ENCODE data around the gene PLXNA2.

The PLXNA2 gene

DNA sequence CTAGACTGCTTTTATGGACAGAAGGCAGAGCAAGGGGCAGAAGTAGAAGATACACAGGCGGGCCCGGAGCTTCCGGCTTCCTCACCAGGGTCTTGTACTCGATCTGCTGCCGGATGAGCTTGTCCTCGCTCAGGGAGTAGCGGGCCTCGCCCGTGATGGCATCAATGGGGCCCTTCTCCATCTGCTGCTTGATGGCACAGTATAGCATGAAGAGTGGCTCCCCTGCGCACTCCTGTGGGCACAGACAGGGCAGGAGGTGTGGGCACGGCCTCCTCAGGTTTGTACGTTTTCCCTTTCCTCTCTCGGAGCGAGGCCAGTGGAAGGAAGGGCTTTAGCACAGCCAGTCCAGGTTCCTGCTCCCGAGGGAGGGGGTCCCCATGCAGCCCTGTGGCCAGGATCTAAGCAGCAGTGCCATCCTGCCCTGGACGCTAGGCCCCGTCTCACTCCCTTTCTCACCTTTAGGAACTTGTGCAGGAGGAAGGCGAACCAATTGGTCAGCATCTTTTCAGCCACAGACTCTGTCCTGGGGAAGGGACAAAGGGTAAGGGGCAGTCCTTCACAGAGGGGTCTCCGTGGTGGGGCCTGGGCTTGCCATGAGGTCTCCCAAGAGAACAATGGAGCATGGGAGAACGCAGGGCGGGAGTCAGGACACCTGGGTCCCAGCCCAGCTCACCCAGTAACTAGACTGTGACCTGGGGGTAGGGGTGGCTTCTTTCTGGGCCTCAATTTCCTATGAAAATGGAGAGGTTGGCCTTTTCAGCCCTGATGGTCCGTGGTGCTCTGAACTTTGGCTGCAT lies 204.4 kb downstream of the PLXNA2 start:
- Histone ChIP-seq H3K36me3 (ENCODE audit: control insufficient read depth in 1 of 2, insufficient read depth in 2 of 2, low read length in 2 of 2) (peaks cover 49 to 78% of the 10 kb centered on the region in 2 donors), H3K9me3 (ENCODE audit: control insufficient read depth in 1 of 2, low read length in 2 of 2) (no peaks in the 10 kb centered on the region), H3K27me3 (ENCODE audit: low read depth, low read length) (no peaks in the 10 kb centered on the region), H3K4me1 (ENCODE audit: control insufficient read depth in 1 of 2, insufficient read depth in 2 of 2, low read length in 2 of 2) (peaks cover 0 to 5% of the 10 kb centered on the region in 2 donors), H3K4me3 (ENCODE audit: low read depth in 1 of 2, low read length in 2 of 2) (no peak overlapping the region), H3K27ac (ENCODE audit: low read length) (no peak overlapping the region)

DNA sequence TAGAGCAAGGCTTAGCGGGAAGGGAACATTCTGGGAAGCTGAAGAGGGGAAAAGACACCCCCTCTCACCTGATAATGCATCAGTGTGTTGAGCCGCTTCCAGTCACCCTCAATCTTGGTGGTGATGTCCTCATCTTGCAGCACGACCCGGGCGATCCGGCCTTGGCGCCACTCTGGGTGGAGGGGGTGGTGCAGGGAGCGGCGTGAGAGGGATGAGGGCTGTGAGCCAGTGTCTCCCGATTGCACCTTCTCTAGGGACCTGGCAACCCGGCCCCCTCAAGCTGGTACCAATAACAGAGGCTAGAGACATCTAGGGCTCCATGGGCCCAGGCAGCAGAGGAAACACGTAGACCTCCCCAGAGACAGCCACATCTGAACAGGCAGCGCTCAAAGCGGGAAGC lies 205.9 kb downstream of the PLXNA2 start:
- H3K36me3 ChIP-seq (ENCODE audit: control insufficient read depth in 1 of 2, insufficient read depth in 2 of 2, low read length in 2 of 2), result peaks cover 37 to 76% of the 10 kb centered on the region in 2 donors

DNA sequence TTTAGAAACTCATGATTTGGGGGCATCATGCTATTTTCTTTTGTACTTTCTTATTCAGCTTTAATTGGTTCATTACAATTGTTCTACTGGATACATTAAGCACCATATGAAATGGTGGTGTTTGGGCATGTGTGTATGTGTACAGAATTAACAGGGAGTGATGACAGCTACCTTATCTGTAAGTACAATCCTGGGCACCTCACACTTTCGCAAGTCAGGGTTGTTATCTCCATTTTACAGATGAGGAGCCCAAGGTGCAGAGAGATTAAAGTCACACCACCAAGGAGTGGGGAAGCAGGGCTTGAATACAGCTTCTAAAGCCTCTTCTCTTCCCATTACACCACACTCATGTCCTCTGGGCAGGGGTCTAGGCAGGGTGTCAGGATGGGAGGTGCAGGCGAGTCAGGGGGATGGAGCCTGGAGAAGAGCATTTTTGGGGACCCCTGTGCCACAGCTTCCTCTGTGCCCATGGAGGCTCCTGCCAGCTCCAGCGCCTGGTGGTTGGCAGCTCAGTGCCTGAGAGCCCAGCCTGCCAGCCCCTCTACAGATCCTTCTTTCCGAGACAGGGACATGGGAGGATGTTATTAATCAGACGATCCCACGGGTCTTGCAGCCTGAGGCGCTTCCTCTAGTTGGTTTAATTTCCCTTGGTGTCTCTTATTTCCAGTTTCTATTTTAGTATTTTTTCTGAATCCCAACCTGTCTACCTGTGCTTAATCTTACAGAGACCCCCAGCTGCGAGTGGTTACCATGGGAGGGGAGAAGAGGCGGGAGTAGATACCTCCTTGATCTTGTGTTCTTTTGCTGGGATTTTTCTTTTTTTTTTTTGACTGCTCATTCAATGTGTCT lies 207.0 kb downstream of the PLXNA2 start:
- Histone ChIP-seq H3K27ac (ENCODE audit: low read length) (no peak overlapping the region), H3K9me3 (ENCODE audit: control insufficient read depth in 1 of 2, low read length in 2 of 2) (no peaks in the 10 kb centered on the region), H3K27me3 (ENCODE audit: low read depth, low read length) (no peaks in the 10 kb centered on the region), H3K4me3 (ENCODE audit: low read depth in 1 of 2, low read length in 2 of 2) (no peak overlapping the region), H3K4me1 (ENCODE audit: control insufficient read depth in 1 of 2, insufficient read depth in 2 of 2, low read length in 2 of 2) (no peaks in the 10 kb centered on the region), H3K36me3 (ENCODE audit: control insufficient read depth in 1 of 2, insufficient read depth in 2 of 2, low read length in 2 of 2) (peaks cover 30 to 69% of the 10 kb centered on the region in 2 donors)

More for the DNA sequence above, 205.9 kb downstream of the PLXNA2 start:
- no peaks in the 10 kb centered on the region for H3K4me1 ChIP-seq (ENCODE audit: control insufficient read depth in 1 of 2, insufficient read depth in 2 of 2, low read length in 2 of 2)
- no peak overlapping the region for H3K27ac ChIP-seq (ENCODE audit: low read length)
- no peaks in the 10 kb centered on the region for H3K9me3 ChIP-seq (ENCODE audit: control insufficient read depth in 1 of 2, low read length in 2 of 2)
- no peaks in the 10 kb centered on the region for H3K27me3 ChIP-seq (ENCODE audit: low read depth, low read length)
- no peak overlapping the region for H3K4me3 ChIP-seq (ENCODE audit: low read depth in 1 of 2, low read length in 2 of 2)

DNA sequence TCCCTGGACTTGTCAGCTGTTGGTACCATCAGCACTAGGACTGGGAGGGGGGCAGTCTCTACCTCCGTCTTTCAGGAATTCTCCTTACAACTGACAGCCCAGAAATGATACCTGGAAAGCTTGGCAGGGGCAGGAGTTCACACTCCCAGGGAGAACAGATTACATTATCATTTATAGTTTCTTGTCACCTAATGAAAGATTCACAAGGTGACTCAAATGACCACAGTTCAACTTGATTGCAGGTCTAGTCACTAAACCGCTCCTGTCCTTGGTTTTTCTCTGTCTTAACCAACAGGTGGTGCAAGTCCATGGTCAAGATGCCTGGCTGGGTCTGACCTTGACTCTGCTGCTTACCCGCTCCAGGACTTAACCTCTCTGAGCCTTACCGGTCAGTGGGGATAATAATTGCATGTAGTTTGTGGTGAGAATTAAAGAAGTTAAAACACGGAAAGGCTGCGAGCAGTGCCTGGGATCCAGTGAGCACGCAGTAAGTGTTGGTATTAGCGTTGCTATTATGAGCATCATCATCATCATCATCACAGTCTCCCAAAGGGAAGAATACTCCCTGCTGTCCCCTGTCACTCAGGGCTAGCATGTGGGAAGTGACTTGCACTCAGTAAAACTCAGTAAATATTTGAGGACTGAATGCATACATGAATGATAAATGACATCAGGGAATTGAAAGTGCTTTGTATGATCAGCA lies 207.9 kb downstream of the PLXNA2 start:
- no peak overlapping the region for H3K27ac ChIP-seq (ENCODE audit: low read length)
- H3K9me3 ChIP-seq (ENCODE audit: control insufficient read depth in 1 of 2, low read length in 2 of 2), result no peaks in the 10 kb centered on the region

DNA sequence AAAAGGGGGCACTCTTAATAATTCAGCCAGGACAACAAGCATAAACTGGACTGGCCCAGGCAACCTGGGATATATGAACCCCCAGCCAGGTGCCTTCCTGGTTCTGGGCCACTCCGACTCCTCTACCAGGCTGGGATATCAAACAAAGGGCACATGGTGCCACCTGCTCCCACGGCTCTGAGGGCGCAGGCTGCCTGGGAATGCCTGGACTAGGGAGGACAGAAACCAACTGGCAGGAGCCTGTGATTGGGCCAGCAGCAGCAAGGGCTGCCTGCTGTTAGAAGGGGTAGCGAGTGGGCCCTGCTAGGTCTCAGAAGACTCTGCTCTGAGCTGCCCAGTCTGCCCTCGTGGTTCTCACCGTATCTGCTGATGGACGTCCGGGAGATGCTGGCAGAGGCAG lies 210.0 kb downstream of the PLXNA2 start:
- H3K36me3 ChIP-seq (ENCODE audit: control insufficient read depth in 1 of 2, insufficient read depth in 2 of 2, low read length in 2 of 2), result peaks cover 16 to 48% of the 10 kb centered on the region in 2 donors

More for the DNA sequence above, 207.9 kb downstream of the PLXNA2 start:
- H3K36me3 ChIP-seq (ENCODE audit: control insufficient read depth in 1 of 2, insufficient read depth in 2 of 2, low read length in 2 of 2), result peaks cover 26 to 66% of the 10 kb centered on the region in 2 donors
- H3K27me3 ChIP-seq (ENCODE audit: low read depth, low read length), result no peaks in the 10 kb centered on the region
- H3K4me1 ChIP-seq (ENCODE audit: control insufficient read depth in 1 of 2, insufficient read depth in 2 of 2, low read length in 2 of 2), result peaks cover 3 to 6% of the 10 kb centered on the region in 2 donors
- H3K4me3 ChIP-seq (ENCODE audit: low read depth in 1 of 2, low read length in 2 of 2), result no peak overlapping the region

DNA sequence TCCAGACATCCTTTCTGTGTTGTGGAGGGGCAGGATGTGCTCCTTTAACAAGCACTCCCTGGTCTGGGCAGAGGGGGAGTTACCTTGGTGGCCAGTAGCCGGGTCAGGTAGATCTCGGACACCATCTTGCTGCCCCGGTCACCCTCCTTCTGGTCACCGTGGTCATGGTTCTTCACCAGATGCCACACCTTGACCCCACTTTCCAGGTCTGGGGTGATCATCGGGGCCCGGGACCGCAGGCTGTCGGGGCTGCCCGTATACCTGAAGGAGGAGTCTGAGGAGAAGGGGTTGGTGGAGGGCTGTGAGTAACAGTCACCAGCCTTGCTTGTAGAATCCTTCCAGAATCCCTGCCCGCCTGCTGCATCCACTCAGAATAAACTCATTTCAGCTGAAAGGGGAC lies 210.9 kb downstream of the PLXNA2 start:
- peaks cover 16 to 42% of the 10 kb centered on the region in 2 donors for H3K36me3 ChIP-seq (ENCODE audit: control insufficient read depth in 1 of 2, insufficient read depth in 2 of 2, low read length in 2 of 2)
- no peaks in the 10 kb centered on the region for H3K9me3 ChIP-seq (ENCODE audit: control insufficient read depth in 1 of 2, low read length in 2 of 2)
- H3K4me1 ChIP-seq (ENCODE audit: control insufficient read depth in 1 of 2, insufficient read depth in 2 of 2, low read length in 2 of 2), result peaks cover 20 to 33% of the 10 kb centered on the region in 2 donors
- no peak overlapping the region for H3K27ac ChIP-seq (ENCODE audit: low read length)
- H3K4me3 ChIP-seq (ENCODE audit: low read depth in 1 of 2, low read length in 2 of 2), result no peak overlapping the region
- H3K27me3 ChIP-seq (ENCODE audit: low read depth, low read length), result no peaks in the 10 kb centered on the region

More for the DNA sequence above, 210.0 kb downstream of the PLXNA2 start:
- no peaks in the 10 kb centered on the region for H3K9me3 ChIP-seq (ENCODE audit: control insufficient read depth in 1 of 2, low read length in 2 of 2)
- H3K27me3 ChIP-seq (ENCODE audit: low read depth, low read length), result no peaks in the 10 kb centered on the region
- H3K27ac ChIP-seq (ENCODE audit: low read length), result no peak overlapping the region
- no peak overlapping the region for H3K4me3 ChIP-seq (ENCODE audit: low read depth in 1 of 2, low read length in 2 of 2)
- H3K4me1 ChIP-seq (ENCODE audit: control insufficient read depth in 1 of 2, insufficient read depth in 2 of 2, low read length in 2 of 2), result peaks cover 20 to 27% of the 10 kb centered on the region in 2 donors

DNA sequence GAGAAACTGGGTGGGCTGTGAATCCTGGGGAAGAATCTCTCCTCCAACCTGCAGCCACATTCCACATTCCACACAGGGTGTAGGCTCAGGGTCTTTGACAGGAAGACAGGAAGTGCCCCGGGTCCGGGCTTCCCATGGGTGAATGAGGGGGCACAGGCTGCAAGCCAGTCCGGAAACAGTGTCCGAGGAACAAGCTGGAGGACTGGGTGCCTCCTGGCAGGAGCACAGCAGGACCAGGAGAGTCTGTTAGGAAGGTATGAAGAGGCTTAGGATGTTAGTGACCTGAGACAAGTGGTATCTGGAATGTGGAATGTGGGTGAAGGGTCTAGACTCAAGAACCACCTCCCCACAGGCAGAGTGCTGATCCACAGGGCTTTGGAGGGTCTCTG lies 212.3 kb downstream of the PLXNA2 start:
- Histone ChIP-seq H3K4me1 (ENCODE audit: control insufficient read depth in 1 of 2, insufficient read depth in 2 of 2, low read length in 2 of 2) (peaks cover 20 to 33% of the 10 kb centered on the region in 2 donors), H3K27me3 (ENCODE audit: low read depth, low read length) (no peaks in the 10 kb centered on the region), H3K36me3 (ENCODE audit: control insufficient read depth in 1 of 2, insufficient read depth in 2 of 2, low read length in 2 of 2) (peaks cover 19 to 42% of the 10 kb centered on the region in 2 donors), H3K27ac (ENCODE audit: low read length) (no peak overlapping the region), H3K9me3 (ENCODE audit: control insufficient read depth in 1 of 2, low read length in 2 of 2) (no peaks in the 10 kb centered on the region), H3K4me3 (ENCODE audit: low read depth in 1 of 2, low read length in 2 of 2) (no peak overlapping the region)

DNA sequence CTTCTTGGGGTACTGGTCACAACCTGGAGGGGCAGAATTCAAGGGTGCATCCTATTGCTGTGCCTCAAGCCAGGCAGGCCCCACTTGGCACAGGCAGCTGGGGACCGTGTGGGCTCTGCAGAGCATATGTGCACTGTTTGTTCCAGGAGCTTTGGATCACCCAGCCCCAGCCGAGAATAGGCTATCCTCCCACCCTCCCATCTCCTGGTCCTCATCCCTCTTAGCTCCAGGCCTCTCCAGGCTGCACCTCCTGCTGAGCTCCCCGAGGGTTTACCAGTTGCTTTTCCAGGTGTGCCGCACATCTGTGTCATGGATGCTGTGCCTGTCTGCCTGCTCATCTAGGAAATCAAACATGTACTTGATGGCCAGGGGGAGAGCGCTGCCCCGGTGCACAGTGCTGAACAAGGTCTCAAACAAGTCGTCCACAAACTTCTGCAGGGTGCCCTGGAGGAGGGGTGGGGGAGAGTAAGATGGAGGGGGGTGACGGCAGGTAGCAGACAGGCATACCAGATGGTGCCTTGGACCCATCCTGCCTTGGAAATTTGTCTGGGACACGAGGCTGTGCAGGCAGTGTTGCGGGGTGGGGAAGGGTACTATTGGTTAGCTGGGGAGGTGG lies 212.8 kb downstream of the PLXNA2 start:
- no peak overlapping the region for H3K4me3 ChIP-seq (ENCODE audit: low read depth in 1 of 2, low read length in 2 of 2)
- peaks cover 20 to 33% of the 10 kb centered on the region in 2 donors for H3K4me1 ChIP-seq (ENCODE audit: control insufficient read depth in 1 of 2, insufficient read depth in 2 of 2, low read length in 2 of 2)
- no peaks in the 10 kb centered on the region for H3K27me3 ChIP-seq (ENCODE audit: low read depth, low read length)
- no peak overlapping the region for H3K27ac ChIP-seq (ENCODE audit: low read length)
- peaks cover 16 to 39% of the 10 kb centered on the region in 2 donors for H3K36me3 ChIP-seq (ENCODE audit: control insufficient read depth in 1 of 2, insufficient read depth in 2 of 2, low read length in 2 of 2)
- no peaks in the 10 kb centered on the region for H3K9me3 ChIP-seq (ENCODE audit: control insufficient read depth in 1 of 2, low read length in 2 of 2)

DNA sequence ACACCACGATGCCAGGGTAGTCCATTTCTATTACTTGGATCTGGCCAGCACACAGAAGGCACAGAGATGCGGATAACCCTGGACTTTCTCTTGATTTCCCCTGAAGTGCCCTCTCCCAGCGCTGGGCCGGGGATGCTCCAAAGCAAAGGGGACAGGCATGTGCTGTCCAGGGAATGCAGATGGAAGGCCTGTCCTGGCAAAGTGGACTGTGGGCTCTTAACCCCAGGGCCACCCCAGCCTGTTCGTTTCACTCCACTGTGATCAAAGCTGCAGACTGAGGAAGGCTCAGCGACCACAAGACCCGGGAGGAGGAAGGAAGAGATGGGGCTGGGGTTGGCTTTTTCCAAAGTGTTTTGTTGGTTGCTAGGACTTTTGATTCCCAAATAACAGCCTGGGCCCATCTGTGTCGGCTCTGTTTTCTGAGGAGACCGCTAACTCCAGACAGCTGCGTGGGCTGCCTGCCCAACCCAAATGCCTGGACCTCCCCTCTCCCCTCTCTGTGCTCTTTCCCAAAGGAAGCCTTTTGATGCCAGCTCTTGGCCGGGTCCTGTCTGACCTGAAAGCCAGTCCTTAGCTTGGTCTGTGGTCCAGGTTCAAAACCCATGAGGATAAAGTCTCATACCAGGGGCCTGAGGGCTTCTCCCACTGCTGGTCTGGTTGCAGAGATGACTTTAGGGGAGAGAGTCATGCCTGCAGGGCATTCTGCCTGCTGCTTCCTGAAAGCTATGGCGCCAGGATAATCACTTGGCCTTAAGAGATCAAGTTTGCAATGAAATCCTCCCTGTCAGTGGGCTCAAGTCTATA lies 213.7 kb downstream of the PLXNA2 start:
- peak overlapping the region; percentile 74 for H3K27ac ChIP-seq (ENCODE audit: low read length)
- peaks cover 20 to 33% of the 10 kb centered on the region in 2 donors for H3K4me1 ChIP-seq (ENCODE audit: control insufficient read depth in 1 of 2, insufficient read depth in 2 of 2, low read length in 2 of 2)
- H3K4me3 ChIP-seq (ENCODE audit: low read depth in 1 of 2, low read length in 2 of 2), result no peak overlapping the region
- H3K27me3 ChIP-seq (ENCODE audit: low read depth, low read length), result no peaks in the 10 kb centered on the region
- H3K9me3 ChIP-seq (ENCODE audit: control insufficient read depth in 1 of 2, low read length in 2 of 2), result no peaks in the 10 kb centered on the region
- H3K36me3 ChIP-seq (ENCODE audit: control insufficient read depth in 1 of 2, insufficient read depth in 2 of 2, low read length in 2 of 2), result peaks cover 14 to 39% of the 10 kb centered on the region in 2 donors
